Measurements from ENCODE around the gene COL19A1.

COL19A1 gene

DNA sequence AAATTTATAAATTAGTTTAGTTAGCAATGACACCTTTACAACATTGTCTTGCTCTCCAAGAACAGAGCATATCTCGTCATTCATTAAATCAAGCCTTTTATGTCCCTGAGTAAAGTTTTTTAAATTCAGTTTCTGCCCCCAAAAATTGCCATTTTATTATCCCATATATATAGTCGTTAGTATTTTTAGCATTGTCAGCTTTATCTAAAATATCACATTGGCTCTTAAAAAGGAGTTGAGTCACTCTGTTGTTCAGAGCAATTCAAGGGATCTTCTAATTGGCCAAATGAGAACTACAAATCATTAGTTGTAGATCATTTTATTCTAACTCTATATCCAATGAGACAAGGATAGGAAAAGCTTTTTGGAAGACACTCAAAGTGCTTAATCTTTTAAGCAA, 309.4 kb downstream of the COL19A1 start:
- no peak for DNase-seq

DNA sequence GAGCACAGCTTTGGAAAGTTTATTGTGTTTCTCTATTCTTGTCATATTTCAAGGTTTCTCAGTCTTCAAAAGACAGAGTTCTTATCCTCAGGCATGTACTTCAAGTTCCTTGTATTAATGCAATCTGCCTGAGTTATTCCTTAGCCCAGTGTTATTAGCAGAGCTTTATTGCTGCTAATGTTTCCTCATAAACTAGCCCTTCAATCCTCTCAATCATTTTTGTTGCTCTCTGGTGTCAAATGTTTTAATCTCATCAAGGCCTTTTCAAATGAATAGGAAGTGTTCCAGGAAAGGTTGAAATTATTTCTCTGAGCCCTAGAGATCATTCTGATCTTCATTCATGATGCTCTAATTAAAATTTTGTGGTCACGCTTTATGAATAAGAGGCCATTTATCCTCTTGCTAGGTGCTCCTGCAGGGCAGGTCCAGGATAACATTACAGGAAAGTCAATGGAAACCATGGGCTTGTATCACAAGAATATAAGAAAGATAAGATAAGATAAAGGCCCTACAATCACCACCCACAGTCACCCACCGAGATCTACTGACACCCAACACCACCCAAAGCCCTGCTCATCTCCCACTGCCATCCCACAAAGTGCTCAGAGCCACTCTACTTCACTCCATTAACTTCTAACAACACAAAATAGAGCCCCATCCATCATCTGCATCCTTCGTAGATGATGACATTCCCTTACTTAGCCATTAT, 310.6 kb downstream of the COL19A1 start:
- DNase-seq, result no peak

DNA sequence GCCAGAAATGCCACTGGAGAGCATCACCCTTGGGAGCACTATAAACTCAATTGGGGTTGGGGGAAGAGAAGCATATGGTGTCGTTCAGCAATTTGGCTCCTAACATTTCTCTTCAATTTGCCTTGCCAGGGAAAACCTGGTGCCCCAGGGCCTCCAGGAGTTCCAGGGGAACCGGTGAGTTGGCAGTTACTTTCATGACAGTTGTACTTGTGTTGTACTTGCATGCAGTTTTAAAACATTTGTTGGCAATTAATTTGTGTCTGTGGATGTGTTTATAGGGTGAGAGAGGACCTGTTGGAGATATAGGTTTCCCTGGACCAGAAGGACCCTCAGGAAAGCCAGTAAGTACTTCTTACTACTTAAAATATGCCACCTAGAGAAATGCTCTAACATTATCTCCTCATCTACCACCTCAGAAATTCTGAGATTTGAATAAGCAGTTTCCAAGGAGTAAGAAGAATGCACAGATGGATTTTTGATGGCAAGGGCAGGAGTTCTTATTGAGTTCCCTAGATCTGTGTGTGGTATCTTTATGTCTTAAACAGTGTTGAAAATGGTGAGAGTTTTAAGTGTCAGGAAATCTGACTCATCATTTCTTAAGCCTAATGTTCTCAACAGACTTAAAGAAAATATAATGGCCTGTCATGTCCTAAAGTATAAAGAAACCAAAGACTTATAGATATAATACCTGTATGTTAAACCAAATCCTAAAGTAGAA, 314.0 kb downstream of the COL19A1 start:
- DNase-seq, result no peak

DNA sequence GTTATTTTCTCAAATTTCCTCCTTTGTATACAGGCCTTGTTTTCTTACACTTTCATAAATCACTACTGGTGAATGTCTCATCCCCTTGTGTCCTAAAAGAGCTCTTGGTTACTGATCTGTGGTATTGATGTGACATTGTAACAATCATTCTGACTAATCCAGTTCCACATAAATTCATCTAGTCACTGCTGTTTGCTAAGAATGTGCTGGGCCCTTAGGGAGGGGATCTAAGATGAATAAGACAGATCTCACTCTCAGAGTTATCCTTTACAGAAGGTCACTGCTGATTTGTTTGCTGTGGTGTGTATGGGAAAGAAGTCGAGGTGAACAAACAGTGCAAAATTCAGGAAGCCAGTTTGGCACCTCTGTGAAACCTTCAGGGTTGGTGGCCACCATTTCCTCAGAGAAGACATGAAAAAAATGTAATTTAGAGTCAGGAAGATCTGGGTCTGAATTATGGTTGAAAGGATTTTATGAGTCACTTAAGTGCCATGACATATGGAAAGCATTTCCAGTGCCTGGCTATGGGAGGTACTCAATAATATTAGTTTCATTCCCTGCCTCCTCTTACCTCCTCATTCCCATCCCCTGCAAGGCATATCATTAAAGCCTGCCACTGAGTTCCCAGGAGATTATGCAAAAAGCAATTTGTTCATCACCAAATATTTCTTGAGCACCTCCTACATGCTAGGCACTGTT, 314.7 kb downstream of the COL19A1 start:
- no peak for DNase-seq

DNA sequence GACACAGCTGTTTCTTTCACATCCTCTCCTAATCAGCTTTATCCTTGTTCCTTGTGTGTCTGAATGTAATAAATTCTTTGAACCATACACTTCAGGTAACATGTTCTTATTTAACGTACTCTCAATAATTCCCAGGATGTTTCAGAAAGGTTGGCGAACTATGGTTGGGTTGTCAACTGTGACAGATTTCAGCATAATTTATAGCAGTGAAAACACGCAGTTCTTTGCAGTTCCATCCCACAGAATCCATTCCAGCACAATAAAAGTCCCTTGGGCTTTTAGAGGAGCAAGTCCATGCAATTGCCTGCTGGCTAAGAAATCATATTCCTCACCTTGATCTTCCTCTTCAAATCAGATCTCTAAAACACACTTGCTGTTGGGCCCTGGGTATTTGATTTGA, 317.2 kb downstream of the COL19A1 start:
- no peak for DNase-seq

DNA sequence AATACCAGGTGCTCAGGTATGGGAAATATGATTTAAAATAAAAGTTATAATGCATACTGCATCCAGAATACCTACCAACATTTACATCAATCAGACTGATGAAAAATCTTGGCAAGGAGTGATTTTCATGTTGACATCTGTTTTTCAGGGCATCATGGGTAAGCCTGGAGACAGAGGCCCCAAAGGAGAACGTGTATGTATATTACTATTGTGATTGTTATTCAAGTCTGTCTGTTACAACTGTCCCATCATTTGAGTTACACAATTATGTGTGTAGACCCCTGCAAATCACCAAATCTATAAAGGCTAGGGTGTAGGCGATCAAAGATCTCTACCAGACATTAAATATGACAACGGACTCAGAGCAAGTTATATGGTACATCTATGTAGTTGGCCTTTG, 318.4 kb downstream of the COL19A1 start:
- no peak for DNase-seq

DNA sequence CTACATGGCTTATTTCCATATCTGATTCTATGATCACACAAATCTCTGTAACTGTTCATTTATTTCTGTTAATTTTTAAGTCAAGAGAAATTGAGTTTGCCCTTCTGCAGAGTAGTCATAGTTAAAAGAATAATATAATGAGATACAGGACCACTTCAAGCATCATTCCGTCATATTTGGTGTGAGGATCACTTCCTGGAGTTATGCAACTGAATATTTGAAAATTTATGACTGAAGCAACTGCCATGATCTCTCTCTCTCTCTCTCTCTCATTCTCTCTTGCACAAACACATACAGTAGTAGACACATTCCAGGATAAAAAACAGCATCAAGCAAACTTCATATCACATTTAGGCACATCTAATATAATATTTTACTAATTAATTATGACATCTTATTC, 320.1 kb downstream of the COL19A1 start:
- DNase-seq, result no peak

DNA sequence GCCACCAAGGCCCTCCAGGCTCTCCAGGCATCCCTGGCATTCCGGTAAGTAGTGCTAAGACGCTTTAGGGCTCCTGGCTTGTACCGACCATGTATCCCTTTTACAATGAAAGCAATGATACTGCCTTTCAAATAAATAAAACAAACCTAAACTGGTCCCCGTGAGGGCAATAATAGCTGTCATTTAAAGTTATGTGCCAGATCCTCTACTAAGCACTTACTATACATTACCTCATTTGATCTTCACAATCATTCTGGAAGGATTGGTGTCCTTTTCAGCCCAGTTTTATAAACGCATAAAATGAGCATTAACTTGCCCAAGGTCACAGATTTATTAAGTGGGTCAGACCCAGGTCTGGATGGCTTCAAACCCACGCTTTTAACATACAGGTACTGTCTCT, 321.8 kb downstream of the COL19A1 start:
- no peak for DNase-seq

DNA sequence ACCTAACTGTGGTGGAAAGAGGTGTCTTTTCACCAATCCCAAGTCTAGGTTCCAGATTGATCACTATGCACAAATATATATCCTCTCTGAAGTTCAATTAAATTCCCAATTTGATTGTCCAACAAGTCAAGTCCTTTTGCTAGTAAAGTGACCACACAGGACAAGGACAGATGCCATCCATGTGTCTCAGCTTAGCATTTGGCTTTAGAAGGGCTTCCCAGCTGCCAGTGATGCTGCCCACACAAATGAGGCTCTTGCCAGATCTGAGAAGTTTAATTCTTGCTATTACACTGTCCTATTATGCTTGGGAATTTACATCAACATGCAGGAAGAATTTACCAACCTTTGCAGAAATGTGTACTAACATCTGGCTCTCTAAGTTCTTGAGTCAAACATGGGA, 328.1 kb downstream of the COL19A1 start:
- no peak for DNase-seq

DNA sequence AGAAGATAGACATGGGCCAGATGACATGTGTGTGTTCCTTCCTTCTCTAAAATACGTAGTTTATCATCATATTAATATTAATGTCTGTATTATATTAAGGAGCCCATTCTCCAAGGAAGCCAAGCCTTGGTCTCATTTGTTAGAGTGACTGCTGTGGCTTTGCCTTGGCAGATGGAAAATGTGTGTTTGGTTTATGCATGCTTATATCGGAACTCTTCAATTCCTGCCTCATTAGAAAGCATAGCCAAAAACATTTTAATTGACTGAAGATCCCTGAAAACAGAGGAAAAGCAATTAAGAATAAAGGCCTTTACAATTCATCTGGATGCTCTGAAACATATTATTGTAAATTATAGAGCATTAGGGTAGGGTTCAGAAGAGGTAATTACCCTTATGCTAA, 330.2 kb downstream of the COL19A1 start:
- DNase-seq, result no peak

DNA sequence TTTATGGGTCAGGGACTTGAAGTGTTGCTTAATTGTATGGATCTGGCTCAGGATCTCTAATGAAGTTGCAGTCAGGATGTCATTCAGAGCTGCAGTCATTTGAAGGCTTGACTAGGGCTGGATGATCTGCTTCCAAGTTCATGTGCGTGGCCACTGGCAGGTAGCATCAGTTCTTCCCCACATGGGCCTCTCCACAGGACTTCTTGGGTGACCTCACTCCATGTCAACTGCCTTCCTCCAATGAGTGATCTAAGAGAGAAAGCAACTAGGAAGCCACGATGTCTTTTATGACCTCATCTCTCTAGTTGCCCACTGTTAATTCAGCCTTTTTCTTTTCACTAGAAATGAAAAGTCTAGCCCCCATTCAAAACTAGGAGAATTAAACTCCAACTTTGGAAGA, 332.4 kb downstream of the COL19A1 start:
- no peak for DNase-seq

DNA sequence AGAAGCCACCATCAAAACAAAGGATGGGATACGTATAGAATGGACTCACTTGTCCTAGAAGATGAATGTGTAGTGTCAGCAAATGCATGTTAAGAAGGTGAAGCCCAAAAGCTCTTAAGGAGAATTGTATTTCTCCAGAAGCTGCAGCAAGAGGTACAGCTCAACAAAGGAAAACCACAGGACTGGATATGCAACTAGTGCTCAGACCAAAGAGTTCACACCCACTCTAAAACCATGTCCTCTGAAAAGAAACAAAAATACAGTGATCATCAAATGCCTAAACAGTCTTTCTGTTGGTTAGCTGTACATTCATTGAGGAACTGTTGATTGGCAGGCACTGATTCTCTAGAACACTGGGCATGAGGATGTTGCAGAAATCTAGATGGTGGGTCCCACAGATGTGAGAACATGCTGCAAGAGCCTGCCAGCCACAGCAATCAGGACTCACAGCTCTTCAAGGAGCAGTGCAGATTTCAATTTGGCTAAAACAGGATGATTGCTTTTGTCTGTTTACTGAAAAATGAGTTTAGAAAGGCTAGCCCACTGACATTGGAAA, 342.0 kb downstream of the COL19A1 start:
- no peak for DNase-seq

DNA sequence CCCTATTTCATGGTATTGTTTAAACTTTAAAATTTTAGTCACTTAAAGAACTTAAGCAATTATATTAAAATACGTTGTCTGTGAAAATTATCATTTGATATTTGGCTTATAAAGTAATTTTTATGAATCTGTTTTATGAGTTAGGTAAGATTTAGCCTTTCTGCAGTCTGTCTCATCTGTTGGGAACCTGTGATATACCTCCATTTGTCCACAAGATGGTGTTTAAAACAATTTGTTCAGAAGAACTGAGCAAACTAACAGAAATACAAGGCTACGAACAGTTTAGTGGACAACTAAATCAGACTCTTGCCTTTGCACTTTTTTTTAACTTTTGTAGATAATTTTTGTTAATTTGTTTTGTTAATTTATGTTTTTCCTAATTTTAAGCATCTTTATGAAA, 344.1 kb downstream of the COL19A1 start:
- DNase-seq, result peak in 1 of 4 experiments; percentile 1

DNA sequence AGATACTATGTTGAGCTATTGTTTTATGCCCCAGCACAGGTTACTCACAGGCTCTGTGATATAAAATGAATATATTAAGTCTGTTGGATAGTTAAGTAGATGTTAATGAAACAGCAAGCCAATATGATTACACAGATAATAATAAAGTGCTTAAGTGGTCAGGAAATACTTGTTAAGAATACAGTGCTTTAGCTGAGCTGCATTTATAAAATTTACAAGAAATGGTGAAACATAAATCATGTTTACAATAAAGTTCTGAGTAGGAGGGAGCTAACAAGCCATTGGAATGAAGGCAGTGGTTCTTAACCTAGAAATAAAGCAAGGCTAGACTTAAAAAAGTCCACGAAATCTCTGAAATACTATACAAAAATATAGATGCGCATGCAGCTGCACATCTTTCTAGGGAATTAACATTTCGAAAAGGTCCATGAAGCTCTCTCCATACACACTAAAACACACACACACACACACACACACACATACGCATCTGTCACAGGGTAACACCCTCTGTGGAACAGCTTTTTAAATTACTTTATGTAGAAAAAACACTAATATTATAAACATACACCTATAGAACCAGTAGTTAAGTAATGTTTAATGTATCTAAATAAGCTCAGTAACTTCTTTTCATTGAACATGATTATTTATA, 349.2 kb downstream of the COL19A1 start:
- DNase-seq, result no peak

DNA sequence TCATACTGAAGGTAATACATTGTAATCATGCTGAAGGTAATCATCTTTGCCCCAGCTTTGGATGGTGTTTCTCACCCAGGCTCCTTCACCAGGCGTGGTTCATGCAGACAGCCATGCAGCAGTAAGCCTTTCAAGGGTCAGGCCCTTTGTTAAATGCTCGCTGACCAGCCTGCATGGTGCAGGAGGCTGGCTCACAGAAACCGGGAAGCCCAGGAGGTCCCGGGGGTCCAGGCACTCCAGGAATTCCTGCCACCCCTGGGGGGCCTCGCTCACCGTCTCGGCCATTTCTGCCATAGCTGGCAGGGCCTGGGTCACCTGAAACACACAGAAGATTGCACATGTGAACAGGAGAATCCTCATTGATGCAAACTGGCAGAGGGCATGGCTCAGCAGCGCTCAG, 350.4 kb downstream of the COL19A1 start:
- DNase-seq, result no peak

DNA sequence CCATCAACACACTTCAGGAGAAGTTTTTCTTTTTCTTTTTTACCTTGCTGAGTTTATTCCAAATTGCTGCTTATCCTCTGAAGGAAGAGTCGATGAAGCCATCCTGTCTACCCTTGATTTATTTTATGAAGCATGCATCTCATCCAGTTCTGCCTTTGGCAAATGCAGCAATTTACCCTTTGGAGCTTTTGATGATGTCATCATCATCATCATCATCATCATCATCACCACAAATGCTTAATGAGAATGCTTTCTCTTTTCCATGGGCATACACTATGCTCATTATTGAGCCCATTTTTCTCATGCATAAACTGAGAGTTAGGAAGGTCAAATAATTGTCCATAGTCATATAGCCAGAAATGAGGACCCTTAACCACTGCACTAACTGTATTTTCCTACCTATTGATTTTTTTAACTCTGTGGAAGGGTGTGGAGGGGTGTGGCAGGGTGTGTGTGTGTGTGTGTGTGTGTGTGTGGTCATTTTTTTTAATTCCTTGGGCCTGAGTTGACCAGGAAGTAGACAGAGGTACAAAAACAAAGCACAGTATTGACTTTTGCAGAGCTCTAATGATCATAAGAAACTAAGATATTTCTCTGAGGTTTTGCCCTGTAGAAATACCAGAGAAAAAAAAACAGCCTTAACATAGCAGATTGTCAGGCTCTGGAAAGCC, 353.7 kb downstream of the COL19A1 start:
- no peak for DNase-seq

DNA sequence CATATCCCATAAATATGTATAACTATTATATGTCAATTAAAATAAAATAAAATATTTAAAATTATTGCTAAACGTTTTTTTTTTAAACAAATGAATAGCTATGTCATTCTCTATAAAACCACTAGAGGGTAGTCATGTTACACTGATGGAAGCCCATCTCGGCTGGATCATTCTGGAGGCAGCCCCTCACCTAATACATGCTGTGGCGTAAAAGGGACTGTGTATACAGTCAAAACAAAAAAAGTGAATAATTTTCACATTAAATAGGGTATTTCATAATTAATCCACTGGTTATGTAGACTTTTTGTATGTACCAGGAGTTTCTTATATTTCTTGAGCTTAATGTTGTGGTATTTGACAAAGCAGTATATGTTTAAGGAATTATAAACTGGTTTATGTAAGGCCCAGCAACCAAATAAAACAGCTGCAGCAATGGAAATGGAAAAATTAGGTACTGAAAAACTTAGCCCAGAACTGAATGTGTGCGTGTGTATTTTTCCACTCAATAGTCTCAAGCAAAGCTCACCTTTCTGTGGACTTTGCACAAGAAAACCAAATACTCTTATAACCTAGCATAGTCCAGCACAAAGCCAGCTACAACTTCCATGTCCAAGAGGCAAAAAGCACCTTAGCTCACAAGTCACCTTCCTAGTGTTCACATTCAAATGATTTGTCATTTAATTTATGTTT, 354.8 kb downstream of the COL19A1 start:
- DNase-seq, result peak in 3 of 4 experiments; percentile 12 to 48 (median 20)

DNA sequence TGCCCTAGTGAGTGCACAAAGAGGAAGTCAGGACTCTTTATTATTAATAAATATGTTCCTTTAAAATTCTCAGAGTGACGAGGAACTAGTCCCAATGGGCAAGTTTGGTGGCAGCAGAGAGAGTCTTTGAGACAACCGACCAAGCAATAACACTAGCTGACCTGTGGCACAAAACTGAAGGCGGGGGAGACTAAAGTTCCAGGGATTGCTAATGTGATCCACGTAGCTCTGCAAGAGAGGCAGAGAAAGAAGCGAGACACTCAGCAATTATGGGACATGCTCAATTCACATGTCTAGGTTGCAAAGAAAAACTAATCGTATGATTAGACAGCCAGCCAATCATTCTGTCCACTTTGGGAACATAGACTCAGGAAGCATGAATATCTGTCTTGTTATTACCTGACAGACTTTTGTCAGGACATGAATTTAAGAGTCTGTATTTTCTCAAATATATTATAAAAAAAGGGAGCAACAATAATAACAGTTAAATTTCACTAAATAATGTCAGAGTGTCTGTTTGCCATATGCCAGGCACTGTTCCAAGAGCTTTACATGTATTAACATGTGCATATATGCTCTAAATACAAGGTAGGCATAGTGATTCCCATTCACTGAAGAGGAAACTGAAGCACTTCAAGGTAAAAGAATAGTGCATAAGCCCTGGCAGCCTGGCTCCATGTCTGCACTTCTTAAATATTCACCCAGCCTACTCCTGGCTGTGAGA, 355.5 kb downstream of the COL19A1 start:
- DNase-seq, result peak in 1 of 4 experiments; percentile 5

DNA sequence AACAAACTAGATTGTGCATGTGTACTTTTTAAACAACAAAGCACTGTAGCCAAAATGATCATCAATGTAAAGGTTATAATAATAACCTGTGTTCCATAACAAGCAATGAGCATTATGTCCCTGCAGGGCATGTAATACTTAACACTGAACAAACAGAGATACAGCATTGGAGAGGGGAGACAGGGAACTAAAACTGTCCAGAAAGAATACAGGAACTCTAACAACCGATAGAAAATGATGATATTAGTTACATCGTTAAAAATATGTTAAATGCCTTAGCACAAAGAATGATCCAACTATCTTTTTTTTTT, 356.0 kb downstream of the COL19A1 start:
- no peak for DNase-seq

DNA sequence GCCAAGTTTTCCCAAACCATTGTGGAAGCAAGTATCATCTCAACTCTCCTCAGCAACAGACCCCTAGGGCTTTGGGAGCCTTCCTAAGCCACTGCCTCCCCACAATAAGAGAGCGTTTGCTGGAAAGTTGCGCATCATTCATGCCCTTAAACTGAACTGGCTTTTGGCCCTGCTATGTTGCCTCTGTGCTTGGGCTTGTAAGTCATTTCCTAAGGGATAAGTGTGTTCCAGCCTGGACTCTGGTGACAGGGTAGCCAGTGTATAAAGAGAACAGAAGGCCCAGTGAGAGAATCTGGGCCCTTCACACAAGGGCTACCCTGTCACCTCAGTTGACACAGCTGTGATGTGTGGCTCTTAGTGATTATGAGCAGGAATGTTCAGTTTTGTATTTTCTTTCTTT, 358.7 kb downstream of the COL19A1 start:
- DNase-seq, result no peak

DNA sequence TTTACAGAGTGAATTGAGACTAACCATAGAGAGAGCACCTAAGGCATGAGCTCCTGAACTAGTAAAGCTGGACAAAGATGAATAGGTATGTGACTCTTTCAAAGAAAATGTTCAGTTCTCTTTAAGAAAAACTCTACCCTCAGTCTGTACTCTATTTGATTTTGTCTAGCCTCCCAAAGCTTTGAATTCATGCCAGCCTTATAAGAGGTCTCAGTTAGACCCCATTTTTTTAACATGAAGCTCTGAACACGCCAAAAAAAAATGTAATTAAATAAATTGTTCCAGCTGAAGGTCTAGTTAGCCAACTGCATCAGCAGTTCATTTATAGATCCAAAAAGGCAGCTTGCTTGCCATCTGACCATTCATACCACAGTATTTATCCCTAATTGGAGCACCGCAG, 365.0 kb downstream of the COL19A1 start:
- no peak for DNase-seq

Measured in suppressor macrophage (primary cell).